Caco-2 (cell line): ENCODE results near the gene ASNSD1. TPM values are rescaled to one million over a fixed set of nuclear protein-coding genes. Genes with fewer than 3 reads are reported as not detected.

Experiments used
- BruUV-seq: library from RNA; stranded (reverse); fragments of 400-500 nt; replicated peaks from 2 replicates; lab custom pipeline; 2021; lab: Mats Ljungman, UMichigan
- CTCF ChIA-PET: fragments of 300-600 bp; sonication (Branson Sonifier 250); formaldehyde crosslinking; loops from one replicate; lab custom pipeline; 2022; ENCODE audit warnings: antibody characterized with exemption; lab: Charles Lee
- POLR2A ChIA-PET: fragments of 300-600 bp; sonication (Branson Sonifier 250); formaldehyde crosslinking; loops from one replicate; lab custom pipeline; 2022; ENCODE audit warnings: antibody characterized with exemption; lab: Charles Lee
- DNase-seq, 2 experiments: peaks; one replicate each; pipeline versions ENCODE4 v3.0.0 to v3.0.0-alpha.2; 2020 to 2022
- H3K27me3 ChIP-seq: replicated peaks from 2 replicates; pipeline ENCODE4 v1.6.0; 2011; ENCODE audit warnings: low read length; ENCODE audit not compliant: control insufficient read depth, insufficient read depth
- H3K36me3 ChIP-seq: 2 replicates; pipeline ENCODE4 v1.5.1; 2011; ENCODE audit warnings: low read length; ENCODE audit not compliant: control insufficient read depth, insufficient read depth
- H3K4me1 ChIP-seq: fragments of 250-450 bp; sonication (Bioruptor Pico); 2 replicates; pipeline ENCODE4 v1.5.1; 2020; ENCODE audit warnings: mild to moderate bottlenecking
- H3K4me3 ChIP-seq: 2 replicates; pipeline ENCODE4 v1.5.1; 2011; ENCODE audit warnings: low read depth, mild to moderate bottlenecking, control low read depth, low read length
- H3K9me3 ChIP-seq: fragments of 250-450 bp; sonication (Bioruptor Pico); 2 replicates; pipeline ENCODE4 v1.5.1; 2020; ENCODE audit warnings: mild to moderate bottlenecking, moderate library complexity
- H3K27ac Mint-ChIP-seq: one replicate; pipeline ENCODE4 v1.8.0; 2022; ENCODE audit warnings: mixed read lengths; ENCODE audit not compliant: unreplicated experiment
- H3K27me3 Mint-ChIP-seq: one replicate; pipeline ENCODE4 v1.8.0; 2022; ENCODE audit warnings: mixed read lengths; ENCODE audit not compliant: insufficient read depth, unreplicated experiment
- H3K36me3 Mint-ChIP-seq: one replicate; pipeline ENCODE4 v1.8.0; 2022; ENCODE audit warnings: mild to moderate bottlenecking, mixed read lengths; ENCODE audit not compliant: insufficient read depth, unreplicated experiment
- H3K4me1 Mint-ChIP-seq: one replicate; pipeline ENCODE4 v1.8.0; 2022; ENCODE audit warnings: low read depth, mixed read lengths; ENCODE audit not compliant: unreplicated experiment
- H3K4me3 Mint-ChIP-seq: one replicate; pipeline ENCODE4 v1.8.0; 2022; ENCODE audit warnings: mild to moderate bottlenecking, moderate library complexity, mixed read lengths; ENCODE audit not compliant: unreplicated experiment
- H3K9me3 Mint-ChIP-seq: one replicate; pipeline ENCODE4 v1.8.0; 2022; ENCODE audit warnings: mixed read lengths; ENCODE audit not compliant: unreplicated experiment
- intact Hi-C: fragments of 100-400 bp; cut with micrococcal nuclease; formaldehyde crosslinking; loops from one replicate; pipeline ENCODE4 v1.10.0; 2022; ENCODE audit not compliant: unreplicated experiment
- total RNA-seq: library from RNA; stranded (reverse); gene quantifications from 2 replicates; pipeline ENCODE4 v1.2.3, GENCODE V29; 2022
- TF ChIP-seq, protein P1 (sequence below), 2 experiments: fragments of 200-600 bp in 1 of 2; IDR thresholded peaks; 1 replicate in 1 of 2; 2 replicates in 1 of 2; pipeline versions ENCODE4 v1.5.1 to v1.8.0; 2011 to 2022; ENCODE audit warnings: antibody characterized with exemption in 1 of 2, control low read depth in 1 of 2, inconsistent platforms in 1 of 2, low read depth in 1 of 2, low read length in 1 of 2, mild to moderate bottlenecking in 1 of 2, moderate library complexity in 1 of 2; ENCODE audit not compliant: insufficient read depth in 1 of 2, severe bottlenecking in 1 of 2, unreplicated experiment in 1 of 2

The ASNSD1 gene
- total RNA-seq, 1 experiment from 2014 or later, result 49.4 TPM

GRCh38 chr2:189621781-189622180, 39.5 kb upstream of the ASNSD1 start:
- BruUV-seq, result no TSS peak
- Histone ChIP-seq H3K27me3 (no peaks in the 10 kb centered on the region), H3K9me3 (no peaks in the 10 kb centered on the region), H3K4me3 (no peak overlapping the region), H3K36me3 (no peaks in the 10 kb centered on the region), H3K4me1 (peaks cover 37% of the 10 kb centered on the region)
- peaks cover 17% of the 10 kb centered on the region for H3K4me1 Mint-ChIP-seq
- CTCF ChIA-PET, result no interaction called here
- no peak for DNase-seq
- no peak overlapping the region for H3K4me3 Mint-ChIP-seq
- H3K36me3 Mint-ChIP-seq, result no peaks in the 10 kb centered on the region
- intact Hi-C loops, result loop anchor here (2.0 kb wide), 1 partner anchor 41 kb away; the partner anchor contains the start of gene SLC40A1
- H3K27ac Mint-ChIP-seq, result no peak overlapping the region
- POLR2A ChIA-PET, result no interaction called here
- TF ChIP-seq, protein P1, sequence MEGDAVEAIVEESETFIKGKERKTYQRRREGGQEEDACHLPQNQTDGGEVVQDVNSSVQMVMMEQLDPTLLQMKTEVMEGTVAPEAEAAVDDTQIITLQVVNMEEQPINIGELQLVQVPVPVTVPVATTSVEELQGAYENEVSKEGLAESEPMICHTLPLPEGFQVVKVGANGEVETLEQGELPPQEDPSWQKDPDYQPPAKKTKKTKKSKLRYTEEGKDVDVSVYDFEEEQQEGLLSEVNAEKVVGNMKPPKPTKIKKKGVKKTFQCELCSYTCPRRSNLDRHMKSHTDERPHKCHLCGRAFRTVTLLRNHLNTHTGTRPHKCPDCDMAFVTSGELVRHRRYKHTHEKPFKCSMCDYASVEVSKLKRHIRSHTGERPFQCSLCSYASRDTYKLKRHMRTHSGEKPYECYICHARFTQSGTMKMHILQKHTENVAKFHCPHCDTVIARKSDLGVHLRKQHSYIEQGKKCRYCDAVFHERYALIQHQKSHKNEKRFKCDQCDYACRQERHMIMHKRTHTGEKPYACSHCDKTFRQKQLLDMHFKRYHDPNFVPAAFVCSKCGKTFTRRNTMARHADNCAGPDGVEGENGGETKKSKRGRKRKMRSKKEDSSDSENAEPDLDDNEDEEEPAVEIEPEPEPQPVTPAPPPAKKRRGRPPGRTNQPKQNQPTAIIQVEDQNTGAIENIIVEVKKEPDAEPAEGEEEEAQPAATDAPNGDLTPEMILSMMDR (IDR thresholded peaks at IDR 0.05; ENCODE audit: insufficient read depth in 1 of 2, low read depth in 1 of 2, low read length in 1 of 2, severe bottlenecking in 1 of 2, unreplicated experiment in 1 of 2), result no peak
- H3K9me3 Mint-ChIP-seq, result no peaks in the 10 kb centered on the region
- no peaks in the 10 kb centered on the region for H3K27me3 Mint-ChIP-seq

DNA sequence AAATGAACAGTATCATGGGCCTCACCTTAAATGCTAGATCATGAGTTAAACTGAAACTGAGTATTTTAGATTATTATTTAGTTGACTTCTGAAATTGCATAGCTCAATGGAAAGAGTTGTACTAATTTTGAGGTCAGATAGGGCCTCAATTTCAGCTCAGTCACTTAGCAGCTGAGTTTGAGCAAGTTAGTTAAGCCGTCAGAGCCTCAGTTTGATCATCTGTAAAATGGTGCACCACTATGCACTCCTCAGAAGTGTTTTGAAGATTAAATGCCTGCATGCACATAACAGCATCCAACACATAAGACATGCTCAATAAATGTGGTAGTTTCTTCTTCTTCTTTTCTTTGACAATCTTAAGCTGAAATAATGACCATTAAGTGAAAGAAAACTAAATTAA, 38.2 kb upstream of the ASNSD1 start:
- no peak overlapping the region for H3K4me3 Mint-ChIP-seq
- intact Hi-C loops, result no loop called here
- peaks cover 17% of the 10 kb centered on the region for H3K4me1 Mint-ChIP-seq
- Histone ChIP-seq H3K27me3 (no peaks in the 10 kb centered on the region), H3K36me3 (no peaks in the 10 kb centered on the region), H3K4me1 (peaks cover 37% of the 10 kb centered on the region), H3K4me3 (no peak overlapping the region), H3K9me3 (no peaks in the 10 kb centered on the region)
- H3K27me3 Mint-ChIP-seq, result no peaks in the 10 kb centered on the region
- no TSS peak for BruUV-seq
- H3K36me3 Mint-ChIP-seq, result no peaks in the 10 kb centered on the region
- no peak for DNase-seq
- TF ChIP-seq, protein P1 (IDR thresholded peaks at IDR 0.05; ENCODE audit: insufficient read depth in 1 of 2, low read depth in 1 of 2, low read length in 1 of 2, severe bottlenecking in 1 of 2, unreplicated experiment in 1 of 2), result no peak
- no peaks in the 10 kb centered on the region for H3K9me3 Mint-ChIP-seq
- CTCF ChIA-PET, result no interaction called here
- H3K27ac Mint-ChIP-seq, result no peak overlapping the region
- POLR2A ChIA-PET, result no interaction called here

DNA sequence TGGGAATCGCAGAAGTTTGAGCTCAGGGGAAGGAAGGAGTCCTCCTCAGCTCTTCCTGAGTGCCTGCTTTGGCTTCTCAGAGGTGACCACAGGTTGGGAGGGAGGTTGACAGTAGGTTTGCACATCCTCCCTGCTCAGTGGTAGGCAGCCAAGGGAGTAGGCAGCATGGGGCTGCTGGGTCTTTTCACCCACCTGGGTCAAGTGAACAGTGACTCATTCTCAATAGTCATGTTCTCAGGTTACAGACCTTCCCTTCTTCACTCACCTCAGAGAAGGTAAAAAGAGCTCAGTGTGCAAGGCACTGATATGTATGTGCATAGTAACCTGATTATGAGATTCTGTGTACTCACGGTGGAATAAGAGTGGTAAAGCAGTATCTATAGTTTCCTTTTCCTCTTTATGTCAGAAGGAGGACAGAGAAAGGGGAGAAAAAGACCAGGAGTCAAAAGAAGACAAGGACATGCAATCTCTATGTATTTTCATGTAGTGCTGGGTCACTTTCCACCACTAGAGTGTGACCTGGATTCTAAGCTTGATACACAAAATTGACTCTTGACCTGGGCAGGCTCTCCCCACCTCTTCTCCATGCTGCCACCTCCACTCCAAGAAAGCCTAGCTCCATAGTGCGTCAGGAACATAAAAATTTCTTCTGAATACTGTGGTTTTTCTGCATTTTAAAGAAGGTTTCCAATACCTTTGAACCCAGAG, 36.5 kb upstream of the ASNSD1 start:
- H3K36me3 Mint-ChIP-seq, result no peaks in the 10 kb centered on the region
- H3K9me3 Mint-ChIP-seq, result no peaks in the 10 kb centered on the region
- ChIA-PET CTCF (no interaction called here), POLR2A (interaction anchor here (0.8 kb wide), 1 partner anchor 44 kb away, joined by 3 read pairs; the partner anchor contains the start of gene SLC40A1)
- TF ChIP-seq, protein P1 (IDR thresholded peaks at IDR 0.05; ENCODE audit: insufficient read depth in 1 of 2, low read depth in 1 of 2, low read length in 1 of 2, severe bottlenecking in 1 of 2, unreplicated experiment in 1 of 2), result no peak
- no peak overlapping the region for H3K4me3 ChIP-seq
- H3K36me3 ChIP-seq, result no peaks in the 10 kb centered on the region
- H3K4me1 Mint-ChIP-seq, result peaks cover 17% of the 10 kb centered on the region
- H3K27me3 Mint-ChIP-seq, result no peaks in the 10 kb centered on the region
- no peak for DNase-seq
- no peak overlapping the region for H3K27ac Mint-ChIP-seq
- BruUV-seq, result no TSS peak
- H3K4me3 Mint-ChIP-seq, result no peak overlapping the region
- intact Hi-C loops, result no loop called here
- peaks cover 41% of the 10 kb centered on the region for H3K4me1 ChIP-seq
- no peaks in the 10 kb centered on the region for H3K27me3 ChIP-seq
- no peaks in the 10 kb centered on the region for H3K9me3 ChIP-seq
